Brain pericyte (primary cell): ENCODE data around the gene TMEM150B.
"Not testable (repeated sequence)": the region's sequence is repeated elsewhere in the genome, so short reads cannot be mapped to it uniquely, and the experiment has no call there.

ENCODE experiments used
- DNase-seq: peaks from one replicate; pipeline ENCODE4 v3.0.0-alpha.2; 2012; ENCODE audit warnings: low read depth, low spot score

TMEM150B gene

DNA sequence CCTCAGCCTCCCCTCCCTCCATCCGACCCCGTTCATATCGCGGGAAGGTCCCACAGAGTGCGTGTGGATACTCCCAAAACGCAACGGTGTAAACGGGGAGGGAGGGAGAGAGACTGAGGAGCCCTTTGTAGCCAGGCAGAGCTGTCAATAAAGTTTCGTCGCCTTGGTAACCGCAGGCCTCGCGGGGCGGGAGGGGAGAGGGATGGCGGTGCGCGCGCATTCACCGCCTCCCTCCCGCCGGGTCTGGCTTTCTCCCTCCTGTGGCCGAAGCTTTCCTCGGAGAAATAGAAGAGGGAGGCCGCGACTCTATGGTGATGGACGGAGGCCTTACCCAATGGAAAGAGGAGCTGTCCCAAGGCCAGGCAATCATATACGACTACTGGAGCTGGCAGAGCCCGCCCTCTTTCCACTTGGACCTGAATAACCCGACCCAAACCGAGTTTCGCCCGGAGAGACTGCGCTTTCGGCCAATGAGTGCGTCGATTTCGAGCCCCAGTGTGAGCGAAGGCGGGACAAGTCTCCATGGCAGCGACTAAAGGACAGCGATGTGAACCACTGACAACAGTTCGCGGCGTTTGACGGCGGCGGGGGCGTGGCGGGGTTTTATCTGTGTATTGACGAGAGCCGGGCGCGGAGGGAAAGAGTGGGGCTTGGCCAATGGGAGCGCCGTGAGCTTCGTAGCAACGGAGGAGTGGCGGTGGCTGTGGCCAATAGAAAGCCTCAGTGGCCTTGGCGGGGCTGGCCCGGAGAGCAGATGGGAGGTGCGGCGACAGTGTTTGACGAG, 14.2 kb upstream of the TMEM150B start, which contains the start of gene KMT5C:
TSS of gene KMT5C (plus strand) at position 772 of the 784 bp plus-strand sequence. CDS start 2,061 bp downstream, outside the sequence.
- peak; percentile 100 for DNase-seq

DNA sequence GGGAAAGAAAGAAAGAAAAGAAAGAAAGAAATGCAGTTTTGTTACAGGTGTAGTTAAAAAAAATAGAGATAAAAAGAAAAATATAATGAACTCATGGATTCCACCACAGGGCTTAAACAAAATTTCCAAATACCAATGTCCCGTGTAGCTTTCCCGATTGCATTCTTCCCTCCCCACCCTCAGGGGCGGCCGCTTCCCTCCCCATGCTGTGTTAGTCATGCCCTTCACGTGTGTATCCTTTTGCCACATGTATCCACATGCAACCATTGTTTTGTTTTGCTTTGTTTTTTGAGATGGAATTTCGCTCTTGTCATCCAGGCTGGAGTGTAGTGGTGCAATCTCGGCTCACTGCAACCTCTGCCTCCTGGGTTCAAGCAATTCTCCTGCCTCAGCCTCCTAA, 11.0 kb upstream of the TMEM150B start:
- DNase-seq = no peak

DNA sequence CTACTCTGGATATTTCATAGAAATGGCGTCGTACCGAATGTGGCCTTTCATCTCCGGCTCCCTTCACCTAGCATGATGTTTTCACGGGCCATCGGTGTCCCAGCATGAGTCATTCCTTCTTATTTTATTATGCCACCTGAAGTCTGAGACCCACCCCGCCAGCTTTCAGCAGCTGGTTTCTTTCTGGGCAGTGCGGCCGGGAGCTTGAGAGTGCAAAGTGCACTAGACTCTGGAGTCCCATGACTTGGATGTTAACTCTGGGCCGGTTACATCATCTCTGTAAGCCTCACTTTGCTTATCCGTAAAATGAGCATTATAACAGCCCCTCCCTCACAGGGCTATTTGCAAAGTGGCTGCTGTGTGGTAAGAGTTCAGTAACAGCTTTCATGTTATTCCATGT, 8.7 kb upstream of the TMEM150B start:
- DNase-seq = no peak

DNA sequence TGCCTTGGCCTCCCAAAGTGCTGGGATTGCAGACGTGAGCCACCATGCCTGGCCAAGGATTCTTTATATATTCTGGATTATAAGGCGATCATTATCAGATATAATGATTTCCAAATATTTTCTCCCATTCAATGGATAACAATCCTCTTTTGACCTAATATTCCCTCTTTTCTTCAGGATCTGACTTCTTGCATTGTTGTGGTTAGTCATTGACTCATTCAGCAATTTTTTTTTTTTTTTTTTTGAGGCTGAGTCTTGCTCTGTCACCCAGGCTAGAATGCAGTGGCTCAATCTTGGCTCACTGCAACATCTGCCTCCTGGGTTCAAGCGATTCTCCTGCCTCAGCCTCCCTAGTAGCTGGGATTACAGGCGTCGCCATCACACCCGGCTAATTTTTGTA, 4.7 kb upstream of the TMEM150B start:
- DNase-seq = not testable (repeated sequence)

DNA sequence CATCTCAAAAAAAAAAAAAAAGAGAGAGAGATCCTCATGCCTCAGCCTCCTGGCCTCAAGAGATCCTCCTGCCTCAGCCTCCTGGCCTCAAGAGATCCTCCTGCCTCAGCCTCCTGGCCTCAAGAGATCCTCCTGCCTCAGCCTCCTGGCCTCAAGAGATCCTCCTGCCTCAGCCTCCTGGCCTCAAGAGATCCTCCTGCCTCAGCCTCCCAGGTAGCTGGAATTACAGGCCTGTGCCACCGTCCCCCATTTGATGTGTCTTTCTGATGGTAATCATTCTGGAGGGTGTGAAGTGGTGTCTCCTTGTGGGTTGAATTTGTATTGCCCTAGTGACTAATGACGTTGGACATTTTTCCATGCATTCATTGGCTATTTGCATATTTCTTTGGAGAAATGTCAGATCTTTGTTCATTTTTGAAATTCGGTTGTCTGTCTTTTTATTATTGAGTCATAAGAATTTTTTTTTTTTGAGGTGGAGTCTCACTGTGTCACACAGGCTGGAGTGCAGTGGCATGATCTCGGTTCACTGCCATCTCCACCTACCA, 3.7 kb upstream of the TMEM150B start:
- not testable (repeated sequence) for DNase-seq

DNA sequence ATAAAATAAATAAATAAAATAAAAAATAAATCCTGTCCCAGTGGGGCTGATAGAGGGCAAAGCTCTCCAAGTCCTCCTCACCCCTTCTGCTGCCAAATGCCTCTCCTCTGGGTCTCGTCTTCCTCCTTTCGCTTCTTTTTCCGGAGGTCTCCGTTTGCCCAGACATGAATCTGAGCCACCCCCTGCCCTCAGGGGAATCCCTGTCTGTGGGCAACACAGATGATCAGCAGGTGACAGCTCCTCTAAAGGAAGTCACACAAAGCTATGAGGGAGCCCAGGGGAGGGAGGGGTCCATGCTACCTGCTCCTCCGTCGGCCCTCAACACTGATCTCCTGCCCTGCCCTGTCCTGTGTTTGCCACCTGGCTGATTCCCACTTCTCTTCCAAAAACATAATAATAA, 479 bp downstream of the TMEM150B start:
- DNase-seq = no peak

DNA sequence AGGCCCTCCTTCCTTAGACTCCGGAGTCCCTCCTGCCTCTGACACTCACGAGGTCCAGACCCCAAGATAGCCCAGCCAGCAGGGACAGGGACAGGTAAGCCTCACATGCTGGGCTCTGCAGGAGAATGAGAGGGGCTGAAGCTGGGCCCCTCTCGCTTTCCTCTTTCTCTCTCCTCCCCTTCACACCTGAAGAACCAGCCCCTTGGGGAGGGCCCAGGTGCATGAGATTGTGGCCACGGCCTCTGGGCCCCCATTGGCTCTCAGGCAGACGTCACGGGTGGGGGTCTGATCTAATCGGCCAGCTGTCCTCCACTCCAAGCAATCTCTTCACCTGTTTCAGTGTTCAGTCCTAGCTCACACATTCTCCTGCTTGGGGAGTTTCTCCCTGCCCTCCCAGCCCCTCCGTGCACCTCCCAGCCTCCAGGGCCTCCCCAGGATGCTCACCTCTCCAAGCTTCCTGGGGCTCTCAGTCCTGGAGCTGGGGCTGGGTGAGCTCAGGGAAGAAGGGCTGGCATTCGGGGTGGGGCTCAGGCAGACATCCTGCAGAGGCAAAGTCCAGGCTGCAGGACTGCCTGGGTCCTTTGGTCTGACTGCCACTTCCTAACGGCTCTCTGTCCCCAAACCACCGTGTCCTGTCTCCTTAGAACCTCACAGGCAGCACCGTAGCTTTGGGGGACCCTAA, 2.8 kb downstream of the TMEM150B start:
- no peak for DNase-seq

DNA sequence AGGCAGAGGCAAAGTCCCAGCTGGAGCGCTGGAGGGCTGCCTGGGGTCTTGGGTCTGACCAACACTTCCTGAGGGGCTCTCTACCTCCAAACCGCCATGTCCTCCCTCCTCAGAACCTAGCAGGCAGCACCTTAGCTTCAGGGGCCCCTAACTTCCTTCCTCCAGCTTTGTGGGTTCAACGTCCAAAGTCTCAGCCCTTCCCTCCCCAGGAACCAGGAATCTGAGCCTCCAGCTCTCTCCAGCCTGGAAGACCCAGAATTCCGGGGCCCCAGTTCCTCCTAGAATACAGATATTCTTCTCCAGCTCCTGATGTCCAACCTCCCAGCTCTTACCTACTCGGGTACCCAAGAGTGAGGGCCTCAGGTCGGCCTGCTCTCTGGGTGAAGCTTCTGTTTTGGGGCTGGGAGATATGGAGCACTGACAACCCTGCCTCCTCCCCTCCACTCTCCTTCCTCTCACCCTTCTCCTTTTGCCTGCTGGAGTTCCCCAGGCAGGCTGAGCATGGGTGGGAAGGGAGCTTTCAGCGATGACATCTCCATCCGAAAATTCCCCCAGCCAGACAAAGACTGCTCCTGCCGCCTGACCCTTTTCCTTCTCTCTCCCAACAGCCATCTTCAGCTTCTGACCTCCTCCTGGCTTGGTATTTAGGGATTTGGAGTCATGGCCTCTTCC, 3.5 kb downstream of the TMEM150B start:
- DNase-seq = no peak

DNA sequence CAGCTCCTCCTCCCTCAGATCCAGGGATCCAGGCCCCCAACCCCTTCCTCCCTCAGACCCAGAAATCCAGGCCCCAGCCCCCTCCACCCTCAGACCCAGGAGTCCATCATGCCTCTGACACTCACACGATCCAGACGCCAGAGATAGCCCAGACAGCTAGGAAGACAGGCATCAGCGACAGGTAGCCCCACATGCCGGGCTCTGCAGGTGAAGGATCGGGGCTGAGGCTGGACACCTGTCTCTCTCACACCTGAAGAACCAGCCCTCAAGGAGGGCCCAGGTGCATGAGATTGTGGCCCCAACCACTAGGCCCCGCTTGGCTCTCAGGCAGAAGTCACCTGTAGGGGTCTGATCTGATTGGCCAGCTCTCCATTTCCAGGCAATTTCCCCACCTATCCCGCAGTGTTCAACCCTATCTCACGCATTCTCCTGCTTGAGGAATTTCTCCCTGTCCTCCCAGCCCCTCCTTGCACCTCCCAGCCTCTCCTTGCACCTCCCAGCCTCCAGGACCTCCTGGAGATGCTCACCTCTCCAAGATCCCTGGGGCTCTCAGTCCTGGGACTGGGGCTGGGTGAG, 4.2 kb downstream of the TMEM150B start:
- DNase-seq = no peak

DNA sequence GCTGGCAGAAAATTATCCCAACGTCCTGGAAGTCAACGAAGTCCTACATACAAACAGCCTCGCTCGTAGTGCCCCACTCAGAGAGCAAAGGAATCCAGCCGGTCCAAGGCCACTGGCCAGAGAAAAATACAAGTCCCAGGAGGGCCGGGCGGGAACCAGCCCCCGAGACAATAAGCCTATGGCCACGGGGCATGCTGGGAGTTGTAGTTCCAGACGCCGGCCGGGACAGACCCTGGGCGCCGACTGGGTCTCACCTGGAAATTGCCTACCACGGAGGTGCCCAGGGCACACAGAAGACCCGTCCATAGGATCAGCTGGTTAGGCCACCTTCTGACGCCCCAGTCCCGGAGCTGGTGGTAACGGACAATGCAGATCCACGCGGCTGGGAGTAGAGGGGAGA, 5.4 kb downstream of the TMEM150B start:
- DNase-seq = no peak

DNA sequence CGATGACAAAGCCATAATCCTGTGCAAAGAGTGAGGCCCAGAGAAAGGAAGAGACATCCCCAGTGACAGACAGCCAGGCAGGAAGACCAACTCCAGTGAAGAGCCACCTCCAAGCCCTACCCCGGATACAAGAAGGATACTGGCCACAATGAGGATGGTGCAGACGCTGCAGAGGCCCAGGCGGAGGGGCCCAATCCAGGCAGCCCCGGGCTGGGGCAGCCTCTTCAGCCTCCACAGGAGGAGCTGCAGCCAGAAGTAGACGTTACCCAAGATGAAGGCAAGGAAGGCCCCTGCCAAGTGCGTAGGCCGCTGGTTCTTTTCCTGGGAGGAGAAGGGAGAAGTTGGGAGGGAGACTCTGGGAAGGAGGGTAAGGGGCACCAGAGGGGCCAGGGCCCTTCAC, 8.5 kb downstream of the TMEM150B start:
- no peak for DNase-seq

DNA sequence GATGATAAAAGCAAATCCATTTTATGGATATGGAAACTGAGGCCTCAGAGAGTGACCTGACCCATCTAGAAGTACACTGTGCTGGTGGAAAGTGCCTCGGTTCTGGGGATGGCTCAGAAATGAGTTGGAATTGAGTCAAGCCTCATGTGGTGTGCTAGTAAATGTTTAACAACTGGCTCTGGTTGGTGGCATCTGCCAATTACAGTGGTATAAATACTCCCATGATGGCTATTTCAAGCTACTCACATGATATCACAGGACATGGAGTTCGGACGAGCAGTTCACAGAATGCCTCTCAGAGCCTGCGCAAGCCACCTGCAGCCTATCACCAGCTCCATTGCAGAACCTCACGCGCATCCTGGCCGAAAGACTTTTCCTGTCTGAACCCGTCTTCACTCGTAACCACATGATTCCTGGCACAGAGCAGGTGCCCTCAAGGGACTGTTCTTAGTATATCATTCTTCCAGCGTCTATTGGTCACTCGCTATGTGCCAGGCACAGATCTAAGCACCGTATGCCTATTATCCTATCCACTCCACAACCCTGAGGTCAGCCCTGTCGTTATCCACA, 9.1 kb downstream of the TMEM150B start:
- no peak for DNase-seq

DNA sequence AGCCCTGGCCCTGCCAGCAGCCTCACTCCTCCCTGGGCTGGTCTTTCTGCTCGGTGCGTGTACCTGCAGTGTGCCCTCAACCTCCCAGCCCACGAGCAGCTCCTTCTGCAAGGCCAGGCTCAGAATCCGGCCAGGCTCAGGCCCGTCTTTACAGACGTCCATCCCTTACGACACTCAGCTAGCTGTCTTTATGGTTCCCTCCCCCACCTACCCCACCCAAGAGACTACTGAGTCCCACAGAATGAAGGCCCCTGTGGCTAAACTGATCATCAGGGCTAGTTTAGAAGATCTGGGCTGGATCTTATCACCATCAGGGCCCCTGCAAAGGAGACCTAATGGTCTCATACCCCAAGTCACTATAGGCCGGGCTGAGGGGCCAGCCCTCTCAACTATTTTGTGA, 10.7 kb downstream of the TMEM150B start:
- DNase-seq = no peak

DNA sequence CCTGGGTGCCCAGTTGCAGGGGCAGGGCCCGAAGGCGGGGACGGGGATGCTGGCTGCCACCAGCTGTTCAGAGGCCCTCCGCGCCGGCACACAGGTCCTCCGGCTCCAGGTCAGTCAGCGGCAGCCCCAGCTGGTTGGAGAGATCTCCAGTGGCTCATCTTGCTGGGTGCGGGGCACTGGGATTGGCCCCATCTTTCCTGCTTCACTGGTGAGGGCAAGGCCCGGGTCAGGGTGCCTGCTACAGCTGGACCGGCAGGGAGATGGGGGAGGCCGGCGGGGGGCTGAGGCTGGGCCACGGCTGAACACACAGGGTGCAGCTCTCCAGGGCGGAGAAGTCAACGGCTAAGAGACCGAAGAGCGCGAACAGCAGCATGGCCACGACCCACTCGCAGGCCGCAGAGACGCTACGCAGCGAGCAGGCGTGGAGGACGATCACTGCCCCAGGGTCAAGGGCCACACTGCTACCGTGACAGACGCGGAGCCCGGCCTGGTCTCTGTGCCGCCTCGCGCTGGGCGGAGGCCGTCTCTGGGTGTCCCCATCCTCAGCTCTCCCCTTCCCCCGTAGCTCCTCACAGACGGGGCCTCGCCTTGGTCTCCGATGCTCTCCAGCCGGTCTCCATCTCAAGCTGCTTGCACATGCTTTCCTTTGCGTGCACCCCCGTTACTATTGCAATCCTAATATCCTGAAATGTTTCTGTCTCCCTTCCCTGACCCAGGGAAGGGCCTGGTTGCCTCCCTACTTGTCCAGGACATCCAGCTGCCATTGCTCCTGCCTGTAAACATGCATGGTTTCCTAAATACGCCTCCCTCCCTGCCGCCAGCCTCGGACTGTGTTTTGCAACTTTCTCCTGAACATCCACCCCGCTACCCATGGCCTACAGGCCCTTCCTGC, 12.3 kb downstream of the TMEM150B start:
- no peak for DNase-seq

DNA sequence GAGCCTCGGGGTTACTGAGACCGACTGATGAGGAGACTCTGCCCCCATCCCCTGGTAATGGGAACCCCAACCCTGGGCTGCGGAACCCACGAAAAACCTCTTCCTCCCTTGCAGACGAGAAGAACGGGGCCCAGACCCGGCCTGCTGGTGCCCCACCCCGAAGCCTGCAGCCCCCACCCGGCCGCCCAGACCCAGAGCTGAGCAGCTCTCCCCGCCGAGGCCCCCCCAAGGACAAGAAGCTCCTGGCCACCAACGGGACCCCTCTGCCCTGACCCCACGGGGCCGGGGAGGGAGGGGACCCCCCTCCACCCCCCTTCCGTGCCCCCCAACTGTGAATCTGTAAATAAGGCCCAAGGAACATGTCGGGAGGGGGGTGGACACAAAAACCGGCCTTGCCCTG, 13.3 kb downstream of the TMEM150B start:
- DNase-seq = no peak

DNA sequence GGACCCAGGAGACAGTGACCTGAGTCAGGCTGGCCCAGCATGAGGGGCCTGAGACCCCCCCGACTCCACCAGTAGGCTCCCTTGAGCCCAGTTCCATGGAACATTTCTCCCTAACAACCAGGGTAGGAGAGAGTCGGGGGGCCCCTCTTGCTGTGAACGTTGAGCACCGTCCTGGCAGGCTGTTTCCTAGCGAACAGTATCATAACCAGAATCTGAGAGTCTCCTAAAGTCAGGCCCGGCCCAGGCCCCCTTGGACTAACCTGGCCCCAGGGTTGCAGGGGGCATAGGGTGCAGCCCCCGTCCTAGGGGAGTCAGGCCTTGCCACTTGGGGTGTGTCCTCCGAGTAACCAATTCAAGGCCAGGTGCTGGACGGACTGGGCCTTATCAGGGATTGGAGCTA, 13.7 kb downstream of the TMEM150B start:
- no peak for DNase-seq

DNA sequence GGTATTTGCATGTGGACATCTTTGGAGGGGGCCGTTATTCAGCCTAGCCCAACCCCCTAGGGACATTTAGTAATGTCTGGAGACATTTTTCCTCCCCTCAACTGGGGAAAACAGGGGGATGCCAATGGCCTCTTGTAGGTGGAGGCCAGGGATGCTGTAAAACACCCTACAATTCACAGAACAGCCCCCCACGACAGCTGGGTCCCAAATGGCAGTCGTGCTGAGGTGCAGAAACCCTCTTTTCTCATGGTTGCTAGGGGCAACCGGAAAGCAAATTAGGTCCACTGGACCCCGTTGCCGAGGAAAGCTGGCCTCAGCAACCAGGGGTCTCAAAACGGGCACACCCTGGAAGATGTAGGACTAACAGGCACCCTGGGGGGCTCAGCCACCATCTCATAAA, 14.6 kb downstream of the TMEM150B start:
- no peak for DNase-seq

DNA sequence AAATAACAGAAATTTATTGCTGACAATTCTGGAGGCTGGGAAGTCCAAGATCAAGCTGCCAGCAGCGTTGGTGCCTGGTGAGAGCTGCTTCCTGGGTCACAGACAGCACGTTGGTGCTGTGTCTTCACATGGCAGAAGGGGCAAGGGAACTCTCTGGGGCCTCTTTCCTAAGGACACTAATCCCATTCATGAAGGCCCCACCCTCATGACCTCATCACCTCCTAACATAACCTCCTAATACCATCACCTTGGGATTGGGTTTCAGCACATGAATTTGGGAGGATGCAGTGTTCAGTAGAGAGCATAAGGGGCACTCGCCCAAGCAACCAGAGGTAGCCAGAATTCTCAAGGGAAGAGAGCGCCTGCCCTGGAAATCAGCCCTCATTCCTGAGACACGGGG, 15.7 kb downstream of the TMEM150B start:
- no peak for DNase-seq

DNA sequence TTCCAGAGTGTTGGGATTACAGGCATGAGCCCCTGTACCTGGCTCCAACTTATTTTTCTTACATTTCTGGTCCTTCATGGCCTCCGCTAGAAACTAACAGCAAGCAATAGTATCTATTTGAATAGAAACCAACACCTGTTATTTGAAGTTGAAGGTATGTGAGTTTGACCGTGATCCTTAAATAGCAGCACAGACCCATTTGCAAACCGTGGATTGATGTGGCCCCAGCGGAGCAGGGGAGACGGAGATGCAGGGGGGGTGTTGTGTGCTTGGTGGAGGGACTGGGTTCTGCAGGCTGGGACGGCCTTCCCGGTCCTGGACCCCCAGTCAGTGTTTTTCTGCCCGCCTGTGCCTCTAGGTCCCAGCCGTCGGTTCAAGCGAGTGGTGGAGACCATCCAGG, 16.9 kb downstream of the TMEM150B start:
- no peak for DNase-seq

DNA sequence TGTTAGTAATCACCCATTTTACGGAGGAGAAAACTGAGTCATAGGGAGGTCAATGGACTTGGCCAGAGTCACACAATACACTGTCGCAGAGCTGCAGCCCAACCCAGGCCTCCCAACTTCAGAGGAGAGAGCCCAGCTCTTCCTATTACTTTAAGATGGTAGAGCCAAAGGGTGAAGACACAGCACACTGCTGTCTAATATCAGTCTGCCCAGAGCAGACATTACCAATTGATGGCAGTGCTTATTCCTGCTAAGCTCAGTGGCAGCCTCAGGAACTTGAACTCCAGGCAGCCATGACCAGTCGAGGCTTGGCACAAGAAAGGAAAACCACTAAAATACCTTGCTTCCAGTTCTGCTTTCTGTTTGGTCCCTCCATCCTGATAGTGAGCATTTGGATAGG, 18.4 kb downstream of the TMEM150B start:
- no peak for DNase-seq
